Endothelial cell (in vitro differentiated cells): ENCODE data around the gene ZBTB12. TPM values are rescaled to one million over a fixed set of nuclear protein-coding genes. Genes with fewer than 3 reads are reported as not detected.
"Not testable (repeated sequence)": the region's sequence is repeated elsewhere in the genome, so short reads cannot be mapped to it uniquely, and the experiment has no call there.

Experiments used
- DNase-seq: peaks from one replicate; pipeline ENCODE4 v3.0.0; 2021; ENCODE audit warnings: low spot score
- H3K27ac Mint-ChIP-seq: one replicate; pipeline ENCODE4 v1.8.0; 2021; ENCODE audit warnings: mixed read lengths, inconsistent platforms; ENCODE audit not compliant: unreplicated experiment
- H3K27me3 Mint-ChIP-seq: one replicate; pipeline ENCODE4 v1.8.0; 2021; ENCODE audit warnings: mild to moderate bottlenecking, moderate library complexity, mixed read lengths, inconsistent platforms; ENCODE audit not compliant: unreplicated experiment
- H3K36me3 Mint-ChIP-seq: one replicate; pipeline ENCODE4 v1.8.0; 2021; ENCODE audit warnings: mild to moderate bottlenecking, low read depth, mixed read lengths, inconsistent platforms; ENCODE audit not compliant: unreplicated experiment
- H3K4me1 Mint-ChIP-seq: one replicate; pipeline ENCODE4 v1.8.0; 2021; ENCODE audit warnings: mild to moderate bottlenecking, mixed read lengths, inconsistent platforms; ENCODE audit not compliant: unreplicated experiment
- H3K4me3 Mint-ChIP-seq: one replicate; pipeline ENCODE4 v1.8.0; 2021; ENCODE audit warnings: mild to moderate bottlenecking, mixed read lengths, inconsistent platforms; ENCODE audit not compliant: unreplicated experiment
- H3K9me3 Mint-ChIP-seq: one replicate; pipeline ENCODE4 v1.8.0; 2021; ENCODE audit warnings: mixed read lengths, inconsistent platforms; ENCODE audit not compliant: unreplicated experiment
- total RNA-seq: library from RNA; stranded (reverse); fragmentation: NEBNext Ultra II Directional; extraction: Animal tissue kit (Norgen Biotek cat#: 25700); gene quantifications from one replicate; pipeline ENCODE4 v1.2.1, GENCODE V29; 2021; ENCODE audit not compliant: unreplicated experiment
- TF ChIP-seq, protein P1 (sequence below): fragments of 200-600 bp; sonication (generic); IDR thresholded peaks from one replicate; pipeline ENCODE4 v1.5.0; 2021; ENCODE audit warnings: antibody characterized with exemption; ENCODE audit not compliant: unreplicated experiment

ZBTB12 gene
- total RNA-seq, 1 donor from 2014 or later = 9.0 TPM

DNA sequence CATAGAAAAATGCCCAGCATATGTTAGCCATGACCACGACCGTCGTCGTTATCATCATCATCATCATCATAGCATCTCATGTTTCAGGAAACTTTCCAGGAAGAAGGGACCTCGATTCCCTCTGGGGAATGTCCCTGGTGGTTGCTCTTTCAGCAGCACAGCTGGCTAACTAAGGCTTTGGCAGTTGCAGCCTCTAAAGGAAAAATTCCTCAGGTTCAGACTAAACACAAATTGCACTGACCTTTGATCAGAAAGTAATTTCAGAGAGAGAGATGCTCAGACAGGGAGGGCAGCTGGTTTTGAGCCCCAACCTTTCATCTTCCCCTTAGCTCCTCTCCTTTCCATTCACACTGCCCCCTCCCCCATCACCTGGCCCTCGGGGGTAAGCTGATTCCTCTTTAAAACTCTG, 38.4 kb upstream of the ZBTB12 start:
- TF ChIP-seq, protein P1, sequence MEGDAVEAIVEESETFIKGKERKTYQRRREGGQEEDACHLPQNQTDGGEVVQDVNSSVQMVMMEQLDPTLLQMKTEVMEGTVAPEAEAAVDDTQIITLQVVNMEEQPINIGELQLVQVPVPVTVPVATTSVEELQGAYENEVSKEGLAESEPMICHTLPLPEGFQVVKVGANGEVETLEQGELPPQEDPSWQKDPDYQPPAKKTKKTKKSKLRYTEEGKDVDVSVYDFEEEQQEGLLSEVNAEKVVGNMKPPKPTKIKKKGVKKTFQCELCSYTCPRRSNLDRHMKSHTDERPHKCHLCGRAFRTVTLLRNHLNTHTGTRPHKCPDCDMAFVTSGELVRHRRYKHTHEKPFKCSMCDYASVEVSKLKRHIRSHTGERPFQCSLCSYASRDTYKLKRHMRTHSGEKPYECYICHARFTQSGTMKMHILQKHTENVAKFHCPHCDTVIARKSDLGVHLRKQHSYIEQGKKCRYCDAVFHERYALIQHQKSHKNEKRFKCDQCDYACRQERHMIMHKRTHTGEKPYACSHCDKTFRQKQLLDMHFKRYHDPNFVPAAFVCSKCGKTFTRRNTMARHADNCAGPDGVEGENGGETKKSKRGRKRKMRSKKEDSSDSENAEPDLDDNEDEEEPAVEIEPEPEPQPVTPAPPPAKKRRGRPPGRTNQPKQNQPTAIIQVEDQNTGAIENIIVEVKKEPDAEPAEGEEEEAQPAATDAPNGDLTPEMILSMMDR = no peak
- Mint-ChIP-seq H3K9me3 (no peaks in the 10 kb centered on the region), H3K4me1 (peaks cover 3% of the 10 kb centered on the region), H3K27me3 (peaks cover 5% of the 10 kb centered on the region), H3K27ac (no peak overlapping the region), H3K4me3 (no peak overlapping the region), H3K36me3 (no peaks in the 10 kb centered on the region)
- no peak for DNase-seq

DNA sequence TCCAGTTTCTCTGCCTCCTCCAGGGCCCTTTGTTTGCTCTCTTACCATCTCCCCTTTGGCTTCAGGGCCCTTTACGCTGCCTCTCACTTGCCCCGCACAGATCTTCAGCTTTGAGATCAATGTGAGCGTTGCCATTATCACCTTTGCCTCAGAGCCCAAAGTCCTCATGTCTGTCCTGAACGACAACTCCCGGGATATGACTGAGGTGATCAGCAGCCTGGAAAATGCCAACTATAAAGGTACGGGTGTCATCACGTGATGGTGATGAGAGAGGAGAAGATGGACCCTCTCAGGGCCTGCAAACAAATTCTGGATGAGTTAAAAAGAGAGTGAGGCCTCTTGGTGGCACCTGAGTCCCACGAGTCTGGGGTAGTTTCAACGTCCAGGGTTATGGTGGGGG, 33.9 kb upstream of the ZBTB12 start:
- no peak overlapping the region for H3K27ac Mint-ChIP-seq
- H3K27me3 Mint-ChIP-seq = peaks cover 2% of the 10 kb centered on the region
- no peak for DNase-seq
- H3K36me3 Mint-ChIP-seq = no peaks in the 10 kb centered on the region
- H3K4me1 Mint-ChIP-seq = peaks cover 3% of the 10 kb centered on the region
- H3K4me3 Mint-ChIP-seq = no peak overlapping the region
- TF ChIP-seq, protein P1 = no peak
- no peaks in the 10 kb centered on the region for H3K9me3 Mint-ChIP-seq

DNA sequence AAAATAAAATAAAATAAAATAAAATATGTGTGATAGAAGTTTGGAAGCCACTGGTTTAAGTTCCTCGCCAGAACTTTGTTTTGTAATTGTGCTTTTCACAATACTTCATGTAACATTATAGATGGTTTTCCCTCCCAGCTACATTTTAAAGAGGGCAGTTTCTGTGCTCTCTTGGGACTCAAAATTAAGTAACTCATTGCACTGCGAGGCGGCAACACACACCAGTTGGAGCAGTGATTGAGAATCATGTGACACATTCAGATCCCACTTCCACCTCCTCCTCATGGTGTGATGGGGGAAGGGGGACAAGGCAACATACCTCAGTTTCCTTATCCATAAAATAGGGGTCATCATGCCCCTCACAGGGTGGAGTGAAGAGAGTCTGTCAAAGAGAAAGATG, 33.1 kb upstream of the ZBTB12 start:
- Mint-ChIP-seq H3K27ac (no peak overlapping the region), H3K36me3 (no peaks in the 10 kb centered on the region), H3K4me3 (no peak overlapping the region), H3K27me3 (peaks cover 2% of the 10 kb centered on the region), H3K4me1 (no peaks in the 10 kb centered on the region), H3K9me3 (no peaks in the 10 kb centered on the region)
- no peak for DNase-seq
- TF ChIP-seq, protein P1 = no peak

DNA sequence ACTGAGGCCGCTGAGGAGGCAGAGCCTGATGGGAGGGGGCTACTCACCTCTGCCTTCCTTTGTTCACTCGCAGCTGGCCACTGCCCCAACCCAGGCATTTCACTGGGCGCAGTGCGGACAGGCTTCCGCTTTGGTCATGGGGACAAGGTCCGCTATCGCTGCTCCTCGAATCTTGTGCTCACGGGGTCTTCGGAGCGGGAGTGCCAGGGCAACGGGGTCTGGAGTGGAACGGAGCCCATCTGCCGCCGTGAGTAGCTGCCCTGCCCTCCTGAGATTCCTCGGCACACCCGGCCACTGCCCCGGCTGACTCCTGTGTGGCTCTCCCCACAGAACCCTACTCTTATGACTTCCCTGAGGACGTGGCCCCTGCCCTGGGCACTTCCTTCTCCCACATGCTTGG, 31.7 kb upstream of the ZBTB12 start:
- TF ChIP-seq, protein P1 = no peak
- Mint-ChIP-seq H3K4me1 (no peaks in the 10 kb centered on the region), H3K9me3 (no peaks in the 10 kb centered on the region), H3K4me3 (no peak overlapping the region), H3K27me3 (peaks cover 2% of the 10 kb centered on the region), H3K36me3 (no peaks in the 10 kb centered on the region), H3K27ac (no peak overlapping the region)
- DNase-seq = no peak

DNA sequence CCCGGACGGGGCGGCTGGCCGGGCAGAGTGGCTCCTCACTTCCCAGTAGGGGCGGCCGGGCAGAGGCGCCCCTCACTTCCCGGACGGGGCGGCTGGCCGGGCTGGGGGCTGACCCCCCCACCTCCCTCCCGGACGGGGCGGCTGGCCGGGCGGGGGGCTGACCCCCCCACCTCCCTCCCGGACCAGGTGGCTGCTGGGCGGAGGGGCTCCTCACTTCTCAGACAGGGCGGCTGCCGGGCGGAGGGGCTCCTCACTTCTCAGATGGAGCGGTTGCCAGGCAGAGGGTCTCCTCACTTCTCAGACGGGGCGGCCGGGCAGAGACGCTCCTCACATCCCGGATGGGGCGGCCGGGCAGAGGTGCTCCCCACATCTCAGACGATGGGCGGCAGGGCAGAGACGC, 30.3 kb upstream of the ZBTB12 start:
- H3K27ac Mint-ChIP-seq, H3K27me3 Mint-ChIP-seq, H3K4me1 Mint-ChIP-seq, H3K36me3 Mint-ChIP-seq, H3K4me3 Mint-ChIP-seq, H3K9me3 Mint-ChIP-seq, DNase-seq: not testable (repeated sequence)

DNA sequence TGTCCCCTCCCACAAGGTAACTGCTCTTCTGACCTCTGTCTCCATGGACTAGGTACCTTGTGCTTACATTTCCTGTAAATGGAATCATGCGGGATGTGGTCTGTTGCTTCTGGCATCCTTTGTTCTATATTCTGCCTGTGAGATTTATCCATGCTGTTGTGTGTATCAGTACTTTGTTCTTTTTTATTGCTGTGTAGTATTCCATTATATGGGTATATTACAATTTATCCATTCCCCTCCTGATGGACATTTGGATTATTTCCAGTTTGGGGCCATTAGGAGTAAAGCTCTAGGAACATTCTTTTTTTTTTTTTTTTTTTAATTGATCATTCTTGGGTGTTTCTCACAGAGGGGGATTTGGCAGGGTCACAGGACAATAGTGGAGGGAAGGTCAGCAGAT, 29.1 kb upstream of the ZBTB12 start:
- H3K4me1 Mint-ChIP-seq = no peaks in the 10 kb centered on the region
- no peaks in the 10 kb centered on the region for H3K36me3 Mint-ChIP-seq
- TF ChIP-seq, protein P1 = no peak
- DNase-seq = no peak
- H3K9me3 Mint-ChIP-seq = no peaks in the 10 kb centered on the region
- H3K4me3 Mint-ChIP-seq = no peak overlapping the region
- H3K27ac Mint-ChIP-seq = no peak overlapping the region
- H3K27me3 Mint-ChIP-seq = peaks cover 2% of the 10 kb centered on the region
